ENCODE measurements around the gene NEURL2.
A peak's percentile ranks its signal among the peaks of the same experiment; 100 is the strongest.
"Not testable (repeated sequence)": the region's sequence is repeated elsewhere in the genome, so short reads cannot be mapped to it uniquely, and the experiment has no call there.

The NEURL2 gene

DNA sequence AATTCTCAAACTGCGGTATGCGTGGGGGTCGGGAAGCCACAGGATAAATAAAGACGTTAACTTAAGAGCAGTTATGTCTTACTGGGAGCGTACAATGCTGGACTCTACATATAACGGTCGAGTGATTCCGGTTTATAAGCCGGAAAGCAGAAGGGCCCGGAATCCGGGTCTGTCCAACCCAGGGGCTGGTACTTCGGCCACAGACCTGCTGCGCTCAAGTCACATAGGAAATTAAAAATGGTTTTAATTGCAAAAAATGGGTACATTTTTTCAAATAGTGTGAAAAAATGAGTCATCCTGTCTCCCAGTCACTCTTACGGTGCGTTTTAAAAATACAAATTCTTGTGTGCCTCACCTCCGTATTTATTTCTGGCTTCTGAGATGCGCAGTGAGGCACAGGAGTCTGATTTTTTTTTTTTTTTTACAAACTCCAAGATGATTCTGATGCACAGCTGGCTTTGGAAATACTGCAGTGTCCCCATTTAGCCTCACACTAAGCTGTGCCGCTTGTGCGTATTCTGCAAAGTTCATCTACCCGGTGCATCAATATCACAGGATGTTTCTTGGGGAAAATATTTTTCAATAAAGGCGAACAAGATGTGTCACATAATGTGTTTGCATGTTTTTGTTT lies 44.5 kb upstream of the NEURL2 start:
- POLR2A ChIA-PET: interaction anchor here (0.6 to 2.6 kb wide), 19 partner anchors 8 to 482 kb away, joined by 3 to 14 read pairs (median 5); partner anchors contain the start of gene ZNF335
- TF ChIP-seq CTCF (IDR thresholded peaks at IDR 0.05; ENCODE audit: control extremely low read depth, extremely low read depth, low read depth, missing control alignments): no peak
- DNase-seq (ENCODE audit: extremely low spot score): no peak
- CTCF ChIA-PET: interaction anchor here (1.3 to 5.3 kb wide), 3 partner anchors 14 to 78 kb away, joined by 4 to 43 read pairs (median 5); no protein-coding TSS in a partner anchor

GRCh38 chr20:45934586-45935415 lies 43.8 kb upstream of the NEURL2 start, which contains the start of gene PCIF1:
PCIF1 (plus strand) TSS chr20:45934683; CDS start chr20:45939000, 4,317 bp downstream.
- no peak for TF ChIP-seq CTCF (IDR thresholded peaks at IDR 0.05; ENCODE audit: control extremely low read depth, extremely low read depth, low read depth, missing control alignments)
- ChIA-PET POLR2A (interaction anchor here (0.6 to 2.6 kb wide), 21 partner anchors 8 to 481 kb away, joined by 3 to 14 read pairs (median 5); partner anchors contain the start of genes CTSA, NEURL2 and ZNF335), CTCF (interaction anchor here (0.8 to 5.3 kb wide), 11 partner anchors 10 to 164 kb away, joined by 3 to 43 read pairs (median 5); partner anchors contain the start of gene ZNF335)
- DNase-seq (ENCODE audit: extremely low spot score): peak; percentile 99

- DNase-seq (ENCODE audit: extremely low spot score): peak; percentile 65
- ChIA-PET CTCF (interaction anchor here (0.7 to 2.5 kb wide), 14 partner anchors 10 to 163 kb away, joined by 3 to 18 read pairs (median 4); partner anchors contain the start of gene ZNF335), POLR2A (interaction anchor here (0.9 to 2.6 kb wide), 7 partner anchors 9 to 53 kb away, joined by 3 to 14 read pairs (median 4); partner anchors contain the start of genes CTSA, NEURL2 and ZNF335)
- TF ChIP-seq CTCF (IDR thresholded peaks at IDR 0.05; ENCODE audit: control extremely low read depth, extremely low read depth, low read depth, missing control alignments): no peak
These were observed 43.1 kb upstream of the NEURL2 start for GRCh38 chr20:45934046-45934585.

GRCh38 chr20:45933266-45934045 lies 42.4 kb upstream of the NEURL2 start:
- peak; percentile 53 for TF ChIP-seq CTCF (IDR thresholded peaks at IDR 0.05; ENCODE audit: control extremely low read depth, extremely low read depth, low read depth, missing control alignments)
- peak; percentile 78 for DNase-seq (ENCODE audit: extremely low spot score)
- ChIA-PET CTCF (interaction anchor here (0.7 to 2.5 kb wide), 16 partner anchors 9 to 163 kb away, joined by 3 to 18 read pairs (median 4); partner anchors contain the start of gene ZNF335), POLR2A (interaction anchor here (0.9 to 2.6 kb wide), 5 partner anchors 9 to 53 kb away, joined by 3 to 14 read pairs (median 4); partner anchors contain the start of genes CTSA, NEURL2 and ZNF335)

- CTCF ChIA-PET: interaction anchor here (1.8 kb wide), 1 partner anchor 12 kb away, joined by 7 read pairs; no protein-coding TSS in a partner anchor
- POLR2A ChIA-PET; DNase-seq (ENCODE audit: extremely low spot score): not testable (repeated sequence)
These were observed 40.7 kb upstream of the NEURL2 start for GRCh38 chr20:45931680-45932079.
